HL-60/S4 (cell line): ENCODE measurements around the gene PHYKPL.
"Not testable (repeated sequence)": the region's sequence is repeated elsewhere in the genome, so short reads cannot be mapped to it uniquely, and the experiment has no call there.

Source experiments
- in situ Hi-C: fragments of 300-500 bp; cut with MboI; formaldehyde crosslinking; loops from 2 replicates; pipeline ENCODE4 v1.14.3; 2022; ENCODE audit warnings: low sequenced_read_pairs

PHYKPL gene

GRCh38 chr5:178266581-178266980 is 34.0 kb upstream of the PHYKPL start:
- in situ Hi-C loops = no loop called here

- in situ Hi-C loops = no loop called here
These were observed 33.1 kb upstream of the PHYKPL start for GRCh38 chr5:178265746-178266145.

- in situ Hi-C loops = no loop called here
These were observed 31.4 kb upstream of the PHYKPL start for GRCh38 chr5:178264044-178264443.

GRCh38 chr5:178261666-178262600 is 29.3 kb upstream of the PHYKPL start:
- in situ Hi-C loops = no loop called here

GRCh38 chr5:178259623-178260536 is 27.3 kb upstream of the PHYKPL start:
- in situ Hi-C loops = no loop called here

- in situ Hi-C loops = no loop called here
These were observed 25.0 kb upstream of the PHYKPL start for GRCh38 chr5:178257650-178258049.

GRCh38 chr5:178256746-178257145 is 24.1 kb upstream of the PHYKPL start:
- in situ Hi-C loops = no loop called here

GRCh38 chr5:178253632-178254031 is 21.0 kb upstream of the PHYKPL start:
- in situ Hi-C loops = not testable (repeated sequence)

GRCh38 chr5:178252258-178252657 is 19.7 kb upstream of the PHYKPL start:
- in situ Hi-C loops = no loop called here

GRCh38 chr5:178250263-178250662 is 17.7 kb upstream of the PHYKPL start:
- in situ Hi-C loops = no loop called here

- in situ Hi-C loops = loop anchor here (25.0 kb wide), 1 partner anchor 1238 kb away; no protein-coding TSS in a partner anchor
These were observed 16.8 kb upstream of the PHYKPL start for GRCh38 chr5:178249191-178249989.

GRCh38 chr5:178248750-178249149 is 16.1 kb upstream of the PHYKPL start:
- in situ Hi-C loops = loop anchor here (25.0 kb wide), 1 partner anchor 1239 kb away; no protein-coding TSS in a partner anchor

- in situ Hi-C loops = loop anchor here (25.0 kb wide), 1 partner anchor 1240 kb away; no protein-coding TSS in a partner anchor
These were observed 15.2 kb upstream of the PHYKPL start for GRCh38 chr5:178247481-178248456.

- in situ Hi-C loops = loop anchor here (25.0 kb wide), 1 partner anchor 1241 kb away; no protein-coding TSS in a partner anchor
These were observed 14.2 kb upstream of the PHYKPL start for GRCh38 chr5:178246624-178247279.

- in situ Hi-C loops = loop anchor here (25.0 kb wide), 1 partner anchor 1242 kb away; no protein-coding TSS in a partner anchor
These were observed 12.8 kb upstream of the PHYKPL start for GRCh38 chr5:178245389-178245788.

GRCh38 chr5:178244576-178244975 is 12.0 kb upstream of the PHYKPL start:
- in situ Hi-C loops = loop anchor here (25.0 kb wide), 1 partner anchor 1243 kb away; no protein-coding TSS in a partner anchor

- in situ Hi-C loops = loop anchor here (25.0 kb wide), 1 partner anchor 1245 kb away; no protein-coding TSS in a partner anchor
These were observed 9.8 kb upstream of the PHYKPL start for GRCh38 chr5:178242416-178242815.

- in situ Hi-C loops = loop anchor here (25.0 kb wide), 1 partner anchor 1246 kb away; no protein-coding TSS in a partner anchor
These were observed 9.2 kb upstream of the PHYKPL start for GRCh38 chr5:178241688-178242231.
